ENCODE measurements around the gene FAM210A.

FAM210A gene

DNA sequence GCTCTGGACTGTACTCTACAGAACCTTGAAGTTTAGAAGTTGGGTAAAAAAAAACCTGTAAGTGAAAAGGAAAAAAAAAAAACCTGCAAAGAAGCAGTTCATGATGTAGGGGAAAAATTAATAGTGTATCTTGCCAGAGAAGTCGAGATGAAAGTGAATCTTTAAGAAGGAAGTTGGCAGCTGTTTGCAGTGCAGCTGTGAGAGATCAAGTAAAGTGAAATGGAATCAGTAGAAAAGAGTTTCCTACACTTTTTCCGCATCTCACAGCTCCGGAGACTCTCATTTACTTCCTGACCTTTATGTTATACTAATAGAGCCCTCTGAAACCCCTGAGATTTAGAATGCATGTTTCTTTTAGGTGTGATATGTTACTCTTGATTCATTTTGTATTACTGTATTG, 19.3 kb upstream of the FAM210A start:
- H3K27ac ChIP-seq: no peak overlapping the region
- no peaks in the 10 kb centered on the region for H3K79me2 ChIP-seq
- H2AFZ ChIP-seq: no peak overlapping the region
- no peaks in the 10 kb centered on the region for H3K27me3 ChIP-seq (ENCODE audit: control insufficient read depth, insufficient read depth, low read length)
- no peak overlapping the region for H3K4me3 ChIP-seq (ENCODE audit: low read depth, low read length)
- H3K9ac ChIP-seq: no peak overlapping the region
- no peaks in the 10 kb centered on the region for H3K4me1 ChIP-seq
- no peak overlapping the region for H3K4me2 ChIP-seq (ENCODE audit: low read length)
- no peaks in the 10 kb centered on the region for H3K9me3 ChIP-seq (ENCODE audit: control insufficient read depth, low read length)
- H3K36me3 ChIP-seq (ENCODE audit: control insufficient read depth, insufficient read depth, low read length): peaks cover 2% of the 10 kb centered on the region
- TF ChIP-seq, protein P1, sequence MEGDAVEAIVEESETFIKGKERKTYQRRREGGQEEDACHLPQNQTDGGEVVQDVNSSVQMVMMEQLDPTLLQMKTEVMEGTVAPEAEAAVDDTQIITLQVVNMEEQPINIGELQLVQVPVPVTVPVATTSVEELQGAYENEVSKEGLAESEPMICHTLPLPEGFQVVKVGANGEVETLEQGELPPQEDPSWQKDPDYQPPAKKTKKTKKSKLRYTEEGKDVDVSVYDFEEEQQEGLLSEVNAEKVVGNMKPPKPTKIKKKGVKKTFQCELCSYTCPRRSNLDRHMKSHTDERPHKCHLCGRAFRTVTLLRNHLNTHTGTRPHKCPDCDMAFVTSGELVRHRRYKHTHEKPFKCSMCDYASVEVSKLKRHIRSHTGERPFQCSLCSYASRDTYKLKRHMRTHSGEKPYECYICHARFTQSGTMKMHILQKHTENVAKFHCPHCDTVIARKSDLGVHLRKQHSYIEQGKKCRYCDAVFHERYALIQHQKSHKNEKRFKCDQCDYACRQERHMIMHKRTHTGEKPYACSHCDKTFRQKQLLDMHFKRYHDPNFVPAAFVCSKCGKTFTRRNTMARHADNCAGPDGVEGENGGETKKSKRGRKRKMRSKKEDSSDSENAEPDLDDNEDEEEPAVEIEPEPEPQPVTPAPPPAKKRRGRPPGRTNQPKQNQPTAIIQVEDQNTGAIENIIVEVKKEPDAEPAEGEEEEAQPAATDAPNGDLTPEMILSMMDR (IDR thresholded peaks at IDR 0.05): no peak

DNA sequence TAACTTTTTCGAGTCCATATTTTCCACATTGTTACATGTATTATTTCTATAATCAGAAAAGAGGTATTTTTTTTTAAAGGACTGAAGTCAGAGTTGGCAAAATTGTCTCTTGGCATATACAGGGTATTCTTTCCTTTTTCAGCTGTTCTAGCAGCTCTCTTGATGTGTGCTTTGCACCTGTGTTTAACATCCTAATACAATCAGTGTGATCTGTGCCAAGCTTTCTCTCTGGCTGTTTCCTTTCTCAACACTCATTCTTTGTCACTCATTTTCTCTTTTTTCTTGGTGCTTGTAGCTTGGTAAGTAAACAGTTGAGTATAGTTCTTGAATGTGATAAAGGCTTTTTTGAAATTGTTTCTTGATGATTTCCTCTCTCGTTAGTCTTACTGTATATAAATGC, 9.3 kb upstream of the FAM210A start:
- TF ChIP-seq, protein P1 (IDR thresholded peaks at IDR 0.05): no peak
- H3K27ac ChIP-seq: no peak overlapping the region
- H3K4me1 ChIP-seq: no peaks in the 10 kb centered on the region
- H3K79me2 ChIP-seq: peaks cover under 1% of the 10 kb centered on the region
- no peak overlapping the region for H3K9ac ChIP-seq
- no peaks in the 10 kb centered on the region for H3K27me3 ChIP-seq (ENCODE audit: control insufficient read depth, insufficient read depth, low read length)
- no peak overlapping the region for H3K4me3 ChIP-seq (ENCODE audit: low read depth, low read length)
- no peak overlapping the region for H2AFZ ChIP-seq
- H3K4me2 ChIP-seq (ENCODE audit: low read length): no peak overlapping the region
- H3K9me3 ChIP-seq (ENCODE audit: control insufficient read depth, low read length): no peaks in the 10 kb centered on the region
- H3K36me3 ChIP-seq (ENCODE audit: control insufficient read depth, insufficient read depth, low read length): no peaks in the 10 kb centered on the region

- Histone ChIP-seq H3K9me3 (ENCODE audit: control insufficient read depth, low read length) (no peaks in the 10 kb centered on the region), H3K4me1 (peaks cover 3% of the 10 kb centered on the region), H3K4me3 (ENCODE audit: low read depth, low read length) (no peak overlapping the region), H2AFZ (no peak overlapping the region), H3K36me3 (ENCODE audit: control insufficient read depth, insufficient read depth, low read length) (no peaks in the 10 kb centered on the region), H3K79me2 (peaks cover 37% of the 10 kb centered on the region), H3K9ac (no peak overlapping the region), H3K4me2 (ENCODE audit: low read length) (no peak overlapping the region), H3K27me3 (ENCODE audit: control insufficient read depth, insufficient read depth, low read length) (no peaks in the 10 kb centered on the region), H3K27ac (no peak overlapping the region)
- TF ChIP-seq, protein P1 (IDR thresholded peaks at IDR 0.05): no peak
These were observed 4.1 kb upstream of the FAM210A start for GRCh38 chr18:13730481-13730880.

- peak overlapping the region; percentile 3 for H3K9ac ChIP-seq
- peaks cover 46% of the 10 kb centered on the region for H3K79me2 ChIP-seq
- H2AFZ ChIP-seq: peak overlapping the region; percentile 89
- peak overlapping the region; percentile 60 for H3K27ac ChIP-seq
- H3K9me3 ChIP-seq (ENCODE audit: control insufficient read depth, low read length): no peaks in the 10 kb centered on the region
- H3K4me1 ChIP-seq: peaks cover 7% of the 10 kb centered on the region
- TF ChIP-seq, protein P1 (IDR thresholded peaks at IDR 0.05): no peak
- peak overlapping the region; percentile 83 for H3K4me3 ChIP-seq (ENCODE audit: low read depth, low read length)
- H3K36me3 ChIP-seq (ENCODE audit: control insufficient read depth, insufficient read depth, low read length): no peaks in the 10 kb centered on the region
- H3K27me3 ChIP-seq (ENCODE audit: control insufficient read depth, insufficient read depth, low read length): no peaks in the 10 kb centered on the region
- peak overlapping the region; percentile 70 for H3K4me2 ChIP-seq (ENCODE audit: low read length)
These were observed 594 bp upstream of the FAM210A start for GRCh38 chr18:13726972-13727331.

DNA sequence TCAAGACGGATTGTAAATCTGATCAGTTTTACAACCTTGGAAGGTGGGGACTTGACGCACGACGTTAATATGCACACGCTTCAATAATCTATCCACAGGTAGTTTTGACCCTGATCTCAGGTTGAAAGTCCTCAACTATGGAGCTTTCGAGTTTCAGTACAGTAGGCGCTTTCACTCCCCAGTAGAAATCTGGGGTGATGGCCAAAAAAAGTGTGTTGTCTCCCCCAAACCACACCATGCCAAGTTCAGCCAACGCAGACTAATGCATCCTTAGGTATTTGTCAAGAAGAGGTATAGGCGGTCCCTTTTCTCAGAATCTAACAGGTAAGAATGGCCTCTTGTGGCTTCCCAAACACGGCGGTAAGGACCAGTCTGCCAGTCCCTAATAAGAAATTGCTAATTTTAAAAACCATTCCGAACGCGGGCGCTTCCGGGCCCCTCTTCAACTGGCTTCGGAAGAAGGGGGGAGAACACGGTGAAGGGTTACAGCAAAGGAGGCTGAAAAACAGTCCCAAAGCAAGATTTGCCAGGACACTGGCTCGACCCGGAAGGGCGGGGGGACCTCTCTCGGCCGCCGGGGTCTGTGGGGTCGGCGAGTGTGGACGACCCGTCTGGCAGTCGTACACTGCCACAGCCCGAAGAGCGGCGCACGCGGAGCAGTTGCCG, 659 bp downstream of the FAM210A start:
- Histone ChIP-seq H3K79me2 (peaks cover 48% of the 10 kb centered on the region), H3K36me3 (ENCODE audit: control insufficient read depth, insufficient read depth, low read length) (no peaks in the 10 kb centered on the region), H3K9ac (no peak overlapping the region), H3K4me1 (peaks cover 7% of the 10 kb centered on the region), H3K4me2 (ENCODE audit: low read length) (peak overlapping the region; percentile 71), H3K27ac (peak overlapping the region; percentile 12), H3K27me3 (ENCODE audit: control insufficient read depth, insufficient read depth, low read length) (no peaks in the 10 kb centered on the region), H3K9me3 (ENCODE audit: control insufficient read depth, low read length) (no peaks in the 10 kb centered on the region), H3K4me3 (ENCODE audit: low read depth, low read length) (peak overlapping the region; percentile 83), H2AFZ (peak overlapping the region; percentile 89)
- TF ChIP-seq, protein P1 (IDR thresholded peaks at IDR 0.05): no peak
